Myocyte (in vitro differentiated cells): ENCODE data around the gene CCL21. TPM values are rescaled to one million over a fixed set of nuclear protein-coding genes. Genes with fewer than 3 reads are reported as not detected.
A peak's percentile ranks its signal among the peaks of the same experiment; 100 is the strongest.

Experiments
- DNase-seq: peaks from one replicate; pipeline ENCODE4 v3.0.0-alpha.2; 2012; ENCODE audit warnings: low read depth
- total RNA-seq: library from RNA; depleted of rRNA; stranded (reverse); fragments of >200 nt; gene quantifications from 2 replicates; pipeline ENCODE4 v1.2.3, GENCODE V29; 2014

CCL21 gene
- total RNA-seq, 1 donor from 2014 or later: not detected

DNA sequence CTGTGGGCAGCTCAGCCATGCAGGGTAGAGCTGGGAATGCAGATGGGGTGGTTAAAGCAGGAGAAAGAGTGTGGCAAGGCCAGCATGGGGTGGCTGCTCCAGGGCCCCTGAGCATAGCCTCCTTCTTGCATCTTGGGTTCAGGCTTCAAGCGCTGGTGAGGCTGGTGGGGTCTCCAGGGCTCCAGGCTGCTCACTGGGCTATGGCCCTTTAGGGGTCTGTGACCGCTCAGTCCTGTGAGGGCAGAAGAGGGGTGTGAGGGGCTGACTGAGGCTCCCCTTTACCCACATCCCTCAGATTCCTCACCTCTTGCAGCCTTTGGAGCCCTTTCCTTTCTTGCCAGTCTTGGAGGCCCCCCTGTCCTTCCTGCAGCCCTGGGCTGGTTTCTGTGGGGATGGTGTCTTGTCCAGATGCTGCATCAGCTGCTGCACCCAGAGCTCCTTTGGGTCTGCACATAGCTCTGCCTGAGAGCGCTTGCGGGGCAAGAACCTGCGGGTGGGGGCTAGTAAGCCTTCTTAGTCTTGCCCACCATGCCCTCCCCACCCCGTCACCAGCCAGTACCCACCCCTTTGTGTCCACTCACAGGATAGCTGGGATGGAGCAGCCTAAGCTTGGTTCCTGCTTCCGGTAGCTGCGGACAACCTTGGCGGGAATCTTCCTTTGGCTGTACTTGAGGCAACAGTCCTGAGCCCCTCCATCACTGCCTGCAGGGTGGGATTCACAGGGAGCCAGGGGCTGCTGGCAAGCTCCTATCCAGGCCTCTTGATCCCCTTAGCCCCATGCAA, 549 bp downstream of the CCL21 start:
- no peak for DNase-seq

GRCh38 chr9:34707130-34707529, 2.8 kb downstream of the CCL21 start:
- DNase-seq: no peak

DNA sequence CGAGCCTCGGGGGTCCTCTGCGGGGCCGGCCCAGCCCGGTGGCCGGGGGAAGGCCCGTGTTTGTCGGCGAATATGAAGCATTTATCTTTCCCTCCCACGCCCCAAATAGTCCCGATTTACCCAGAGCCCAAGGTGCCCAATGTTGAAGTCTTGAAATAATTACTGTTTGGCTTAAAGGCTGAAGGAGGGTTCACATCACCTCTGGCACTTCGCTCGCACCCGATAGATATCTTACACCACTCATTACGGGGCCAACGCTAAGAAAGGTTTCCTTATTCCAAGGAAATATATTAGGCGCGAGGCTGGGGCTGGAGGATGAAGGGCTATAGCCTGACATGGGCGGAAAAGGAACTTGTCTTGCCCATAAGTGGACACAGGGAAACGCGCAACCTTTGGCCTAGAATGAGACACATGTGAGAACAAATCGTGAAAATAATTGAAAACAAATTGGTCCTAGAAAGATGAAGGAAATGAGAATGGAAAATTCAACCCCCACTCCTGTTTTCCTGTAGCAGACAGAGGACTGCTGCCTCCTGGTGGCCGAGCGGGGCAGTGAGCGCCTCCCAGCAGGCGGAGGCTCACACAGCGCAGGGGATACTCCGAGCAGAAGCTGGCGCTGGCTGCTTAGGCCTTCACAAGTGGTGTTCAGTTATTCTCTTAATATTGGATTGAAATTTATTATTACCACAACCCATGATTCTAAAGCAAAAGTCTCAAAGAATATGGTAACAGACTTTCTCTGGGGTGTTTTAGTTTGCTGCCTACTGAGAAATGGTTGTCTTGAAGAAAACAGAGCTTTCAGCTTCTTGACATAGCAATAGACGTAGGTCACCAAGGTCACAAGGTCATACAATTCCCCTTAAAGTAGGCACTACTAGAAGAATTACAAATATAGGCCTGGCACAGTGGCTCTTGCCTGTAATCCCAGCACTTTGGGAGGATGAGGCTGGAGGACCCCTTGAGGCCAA, 7.9 kb downstream of the CCL21 start:
- peak; percentile 75 for DNase-seq

- peak; percentile 79 for DNase-seq
These were observed 8.7 kb downstream of the CCL21 start for GRCh38 chr9:34701023-34701768.

DNA sequence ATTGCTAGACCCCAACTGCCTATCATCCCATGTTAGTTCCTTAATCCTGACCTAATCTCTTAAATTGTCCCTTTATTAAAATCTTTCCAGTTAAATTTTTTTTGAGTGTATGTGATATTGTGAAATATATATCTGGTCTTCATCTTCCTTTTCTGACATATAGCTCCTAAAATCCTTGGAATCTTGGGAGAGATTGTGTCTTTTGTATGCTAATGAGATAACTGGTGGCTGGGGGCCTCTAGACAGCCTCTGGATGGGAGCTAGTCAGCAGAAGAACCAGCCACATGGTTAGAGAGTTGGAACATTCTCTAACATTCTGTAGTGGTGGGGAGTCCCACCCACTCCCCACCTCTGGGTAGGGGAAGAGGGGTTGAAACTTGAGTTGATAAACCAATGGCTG, 15.1 kb downstream of the CCL21 start:
- DNase-seq: no peak

DNA sequence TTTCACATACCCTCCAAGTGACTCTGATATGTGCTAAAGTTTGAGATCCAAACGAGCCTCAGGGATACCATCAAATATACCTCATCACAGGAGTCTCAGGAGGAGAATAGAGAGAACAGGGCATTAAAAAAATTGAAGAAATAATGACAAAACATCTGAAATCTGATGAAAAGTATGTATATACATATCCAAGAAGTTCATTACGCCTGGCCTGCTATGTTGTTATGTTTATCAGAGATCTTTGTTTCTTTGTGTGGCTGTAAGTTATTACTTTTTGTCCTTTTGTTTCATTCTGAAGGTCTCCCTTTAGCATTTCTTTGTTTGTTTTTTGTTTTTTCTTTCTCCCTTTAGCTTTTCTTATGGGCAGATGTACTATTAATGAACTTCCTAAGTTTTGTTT, 16.4 kb downstream of the CCL21 start:
- DNase-seq: no peak

DNA sequence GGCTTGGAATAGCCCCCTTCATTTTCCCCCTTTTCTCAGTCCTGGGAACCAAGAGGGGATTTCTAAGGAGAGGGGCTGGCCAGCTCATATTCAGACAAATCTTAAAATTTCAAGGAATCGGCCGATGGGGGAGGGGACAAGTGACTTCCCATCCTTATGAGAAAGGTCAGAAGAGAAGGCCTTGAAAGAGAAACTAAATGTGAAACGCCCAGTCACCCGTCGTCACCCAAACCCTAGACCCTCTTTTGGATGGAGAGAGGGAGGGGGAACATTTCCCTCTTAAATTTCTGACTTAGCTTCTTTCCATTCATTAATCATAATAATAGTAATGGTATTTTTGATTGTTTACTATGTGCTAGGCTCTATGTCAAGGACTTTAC, 18.0 kb downstream of the CCL21 start:
- no peak for DNase-seq

DNA sequence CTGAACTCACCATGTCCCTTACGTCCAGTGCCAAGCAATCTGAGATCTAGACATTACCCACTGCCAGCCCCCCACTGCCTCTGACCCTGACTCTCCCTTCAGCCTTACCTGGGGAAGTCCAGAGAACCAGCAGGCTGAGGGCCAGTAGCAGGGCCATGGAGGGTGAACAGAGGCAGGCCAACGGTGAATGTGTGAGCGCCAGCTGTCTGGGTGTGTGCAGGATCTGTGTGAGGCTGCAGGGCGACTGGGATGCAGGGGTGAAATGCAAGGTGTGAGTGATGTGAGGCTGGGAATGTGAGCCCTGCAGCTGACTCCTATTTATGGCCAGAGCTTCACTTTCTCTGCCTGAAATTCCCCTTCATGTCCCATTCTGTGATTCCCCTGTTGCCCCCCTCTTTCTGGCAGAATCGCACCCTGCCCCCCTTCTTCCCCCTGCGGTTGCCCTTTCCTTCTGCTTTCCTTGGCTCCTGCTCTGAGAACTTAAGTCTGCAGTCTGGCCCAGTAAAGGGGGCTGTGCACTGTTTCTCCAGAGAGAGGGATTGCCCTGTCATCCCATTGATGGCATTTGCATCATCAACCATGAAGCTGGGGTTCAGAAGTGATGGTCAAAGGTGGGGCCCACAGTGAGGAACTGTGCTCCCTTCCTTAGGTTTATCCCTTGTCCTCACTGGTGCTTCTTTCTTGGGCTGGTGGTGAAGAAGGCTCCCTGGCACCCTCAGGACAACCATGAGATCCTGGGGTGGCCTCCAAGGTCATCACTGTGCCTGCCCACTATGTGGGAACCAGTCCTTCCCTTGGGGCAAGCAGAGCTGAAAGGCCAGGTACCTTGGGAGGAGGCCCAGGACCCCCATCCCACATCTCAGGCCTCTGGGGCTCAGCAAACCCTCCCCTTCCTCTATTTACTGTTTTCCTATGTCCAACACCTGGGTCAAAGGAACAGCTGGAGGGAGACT, 18.7 kb downstream of the CCL21 start, which contains the start of gene CCL19:
Gene CCL19 (minus strand): TSS at position 294 of the 953 bp plus-strand sequence. CDS start 137 bp downstream, at position 157.
- no peak for DNase-seq

DNA sequence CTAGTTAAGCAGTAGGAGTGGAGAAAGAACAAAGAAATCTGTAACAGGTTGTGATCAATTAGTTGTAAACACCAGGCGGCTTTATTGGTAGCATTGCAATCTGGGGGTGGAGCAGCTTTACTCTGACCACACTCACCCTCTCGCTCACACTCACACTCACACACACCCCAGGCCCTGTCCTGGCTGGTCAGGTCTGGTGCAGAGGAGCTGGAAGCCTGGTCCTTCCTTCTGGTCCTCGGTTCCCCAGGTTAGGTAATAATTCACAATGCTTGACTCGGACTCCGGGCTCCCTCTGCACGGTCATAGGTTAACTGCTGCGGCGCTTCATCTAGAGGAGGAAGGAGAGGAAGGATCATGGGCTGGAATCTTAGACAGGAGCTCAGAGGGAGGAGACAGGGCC, 20.4 kb downstream of the CCL21 start:
- DNase-seq: no peak

GRCh38 chr9:34689116-34689470, 20.8 kb downstream of the CCL21 start:
- DNase-seq: no peak

- DNase-seq: no peak
These were observed 21.4 kb downstream of the CCL21 start for GRCh38 chr9:34688329-34689115.

GRCh38 chr9:34687276-34688030, 22.5 kb downstream of the CCL21 start:
- DNase-seq: no peak

DNA sequence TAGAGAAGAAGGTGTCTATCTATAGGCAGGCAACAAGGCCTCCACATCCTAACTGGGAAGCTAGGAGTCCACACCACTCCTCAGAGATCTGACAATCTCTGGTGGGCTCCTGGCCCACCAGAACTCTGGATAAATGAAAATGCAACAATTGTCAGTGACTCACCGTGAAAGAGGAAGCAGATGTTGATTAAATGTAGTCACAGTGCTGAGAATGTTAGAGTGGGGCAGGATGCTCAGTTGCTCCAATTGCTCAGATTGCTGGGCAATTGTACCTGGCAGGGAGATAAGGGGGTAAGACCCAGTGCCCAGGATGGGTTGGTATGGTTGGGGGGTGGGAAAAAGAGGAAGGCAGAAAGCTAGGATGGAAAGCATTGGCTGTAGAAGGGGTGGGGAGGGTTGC, 23.2 kb downstream of the CCL21 start:
- no peak for DNase-seq

- DNase-seq: peak; percentile 13
These were observed 23.7 kb downstream of the CCL21 start for GRCh38 chr9:34686231-34686630.

- DNase-seq: no peak
These were observed 24.3 kb downstream of the CCL21 start for GRCh38 chr9:34685591-34685990.

GRCh38 chr9:34684816-34685215, 25.1 kb downstream of the CCL21 start:
- DNase-seq: no peak

DNA sequence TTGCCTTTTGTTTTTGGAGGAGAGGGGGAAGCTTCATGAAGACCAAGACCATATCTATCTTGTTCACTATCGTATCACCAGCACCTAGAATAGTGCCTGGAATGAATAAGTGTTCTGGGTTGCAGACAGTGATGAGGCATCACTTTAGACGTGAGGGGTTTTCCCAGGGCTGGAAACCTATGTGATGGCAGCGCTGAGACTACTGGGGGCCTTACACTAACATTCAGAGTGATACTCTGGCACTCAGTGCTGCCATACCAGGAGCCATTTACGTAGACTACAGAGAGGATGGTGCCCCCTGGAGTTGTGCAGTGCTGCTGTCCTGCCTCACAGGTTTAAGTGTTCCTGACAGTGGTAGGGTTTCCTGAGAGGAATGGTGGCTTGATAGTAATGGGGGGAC, 25.8 kb downstream of the CCL21 start:
- DNase-seq: no peak

- DNase-seq: no peak
These were observed 34.1 kb downstream of the CCL21 start for GRCh38 chr9:34675869-34676268.
